A375 (cell line): Measurements from ENCODE around the gene BPIFB1. TPM values are rescaled to one million over a fixed set of nuclear protein-coding genes. Genes with fewer than 3 reads are reported as not detected.

ENCODE experiments used
- total RNA-seq: library from RNA; depleted of rRNA; stranded (reverse); fragments of >200 nt; shearing (Covaris generic); gene quantifications from 2 replicates; pipeline ENCODE4 v1.2.3, GENCODE V29; 2014; rRNA removed

Gene BPIFB1
- 0.24 and 0.30 TPM in 2 replicates for total RNA-seq

DNA sequence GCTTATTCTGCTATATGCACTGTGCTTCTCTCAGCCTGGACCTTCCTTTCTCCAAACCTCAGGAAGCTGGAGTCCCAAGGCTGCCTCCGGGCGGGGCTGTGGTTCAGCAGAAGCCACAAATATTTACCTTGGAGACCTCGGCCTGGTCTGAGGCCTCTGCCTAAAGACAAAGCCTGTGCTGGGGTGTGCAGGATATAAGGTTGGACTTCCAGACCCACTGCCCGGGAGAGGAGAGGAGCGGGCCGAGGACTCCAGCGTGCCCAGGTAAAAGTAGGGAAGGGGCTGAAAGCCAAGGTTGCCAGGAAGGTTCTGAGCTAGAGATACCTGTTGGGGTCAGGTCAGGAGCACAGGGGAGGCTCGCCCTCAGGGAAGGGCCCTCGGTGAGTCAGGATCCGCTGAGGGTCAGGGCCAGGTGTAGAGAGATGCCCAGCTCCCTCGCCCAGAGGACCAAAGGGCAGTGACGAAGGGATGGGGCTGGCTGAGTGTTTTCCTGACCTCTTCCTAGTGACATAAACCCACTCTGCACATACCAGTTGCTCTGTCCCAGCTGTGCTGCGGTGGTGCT lies at the start of gene BPIFB1:
TSS of gene BPIFB1 (plus strand) at position 224 of the 565 bp plus-strand sequence. CDS start 2,860 bp downstream, outside the sequence.

GRCh38 chr20:33235696-33236095 lies 47.3 kb upstream of the BPIFB1 start, which contains the start of gene BPIFA1:
BPIFA1 (plus strand) TSS chr20:33235996; CDS start chr20:33237712, 1,716 bp downstream.

Other genes with a start within 250 kb of the BPIFB1 start
- gene BPIFB3, start 229.3 kb upstream of the BPIFB1 start, total RNA-seq: not detected in 2 replicates
- gene BPIFB4, start 203.6 kb upstream of the BPIFB1 start, total RNA-seq: not detected in 2 replicates
- not detected in 2 replicates for gene BPIFA2, start 115.1 kb upstream of the BPIFB1 start, total RNA-seq
- not detected in 2 replicates for gene BPIFA3, start 65.9 kb upstream of the BPIFB1 start, total RNA-seq
- not detected in 2 replicates for gene BPIFA1, start 47.2 kb upstream of the BPIFB1 start, total RNA-seq
- 27.2 TPM in 2 replicates for gene CDK5RAP1, start 118.3 kb downstream of the BPIFB1 start, total RNA-seq
- 11.2 and 12.4 TPM in 2 replicates for gene SNTA1, start 160.5 kb downstream of the BPIFB1 start, total RNA-seq
- gene CBFA2T2, start 206.9 kb downstream of the BPIFB1 start, total RNA-seq: 3.7 and 4.0 TPM in 2 replicates